SK-N-SH treated with all-trans-retinoic acid at 6 μM for 48 hours (cell line): ENCODE data around the gene VARS1.

Source experiments
- BACH2 ChIP-seq: fragments of 250-450 bp; sonication (Bioruptor Pico); IDR thresholded peaks from 2 replicates; pipeline ENCODE4 v1.9.0; 2021; ENCODE audit warnings: mild to moderate bottlenecking, borderline replicate concordance
- TCF4 ChIP-seq: fragments of 250-450 bp; sonication (Bioruptor Pico); IDR thresholded peaks from 2 replicates; pipeline ENCODE4 v1.8.0; 2021; ENCODE audit warnings: mild to moderate bottlenecking, moderate library complexity, borderline replicate concordance

- TF ChIP-seq BACH2 (CRISPR knock-in tag) (no peak), TCF4 (CRISPR knock-in tag) (no peak)
Measured at GRCh38 chr6:31794294-31794865, 1.2 kb downstream of the VARS1 start.
